GM19193 (cell line): ENCODE results near the gene GLIS1.

Source experiments
- POLR2A ChIP-seq: IDR thresholded peaks from 4 replicates; pipeline ENCODE4 v1.6.1; 2011; ENCODE audit not compliant: insufficient read depth, insufficient read length; ENCODE audit errors: extremely low read depth

Gene GLIS1

DNA sequence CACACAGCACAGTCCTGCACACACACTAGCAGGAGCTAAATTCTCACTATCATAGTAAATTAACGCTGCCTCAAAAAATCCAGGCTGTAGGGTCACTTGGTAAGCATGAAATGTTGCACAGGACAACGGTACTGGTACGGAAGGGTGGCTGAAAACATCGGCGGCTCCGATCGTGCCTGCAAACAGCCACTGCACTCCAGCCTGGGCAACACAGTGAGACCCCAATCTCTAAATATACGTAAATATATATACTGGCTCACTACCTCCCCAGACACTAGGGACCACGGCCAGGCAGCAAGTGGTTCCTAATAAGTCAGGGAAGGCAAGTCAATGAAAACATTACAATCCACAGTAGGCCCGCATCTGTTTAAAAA, 44.3 kb downstream of the GLIS1 start:
- no peak for TF ChIP-seq POLR2A

DNA sequence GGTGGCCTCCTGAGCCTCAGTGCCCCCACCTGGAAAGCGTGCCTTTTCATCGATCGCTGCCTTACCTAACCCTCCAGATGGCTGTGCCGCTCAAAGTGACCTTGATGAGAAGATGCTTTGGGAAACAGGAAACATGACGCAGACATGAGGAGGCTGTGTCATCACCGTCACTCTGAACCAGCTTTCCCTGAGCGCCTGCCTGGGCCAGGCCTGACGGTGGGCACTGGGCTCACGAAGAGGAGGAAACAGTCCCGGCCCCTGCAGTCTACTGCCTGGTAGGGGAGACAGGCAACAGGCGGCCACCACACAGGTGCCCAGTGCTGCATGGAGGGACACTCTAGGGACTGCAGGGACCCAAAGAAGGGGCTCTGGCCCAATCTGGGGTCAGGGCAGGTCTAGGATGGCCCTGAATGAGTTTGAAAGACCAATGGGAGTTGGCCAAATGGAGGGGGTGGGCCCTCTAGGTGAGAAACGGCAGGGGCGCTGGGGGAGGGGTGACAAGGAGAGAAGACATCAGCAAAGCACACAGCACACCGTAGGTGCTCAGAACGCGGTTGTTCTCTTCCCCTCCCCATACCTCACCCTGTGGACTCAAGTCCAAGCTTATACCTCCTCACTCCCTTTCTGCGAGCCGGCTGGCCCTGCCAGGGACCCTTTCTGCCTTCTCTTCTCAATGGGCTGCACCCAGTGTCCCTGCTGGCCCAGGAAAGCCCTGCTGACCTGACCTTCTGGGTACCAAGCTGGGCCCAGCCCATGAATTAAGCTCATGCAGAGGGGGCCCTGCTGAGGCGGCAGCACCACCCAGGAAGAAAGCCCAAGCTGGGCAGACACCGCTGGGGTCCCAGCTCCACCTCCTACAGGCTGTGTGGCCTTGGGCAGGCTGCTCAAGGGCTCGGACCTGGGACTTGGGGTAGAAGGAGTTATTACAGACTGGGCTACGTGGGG, 44.9 kb downstream of the GLIS1 start:
- TF ChIP-seq POLR2A: no peak

DNA sequence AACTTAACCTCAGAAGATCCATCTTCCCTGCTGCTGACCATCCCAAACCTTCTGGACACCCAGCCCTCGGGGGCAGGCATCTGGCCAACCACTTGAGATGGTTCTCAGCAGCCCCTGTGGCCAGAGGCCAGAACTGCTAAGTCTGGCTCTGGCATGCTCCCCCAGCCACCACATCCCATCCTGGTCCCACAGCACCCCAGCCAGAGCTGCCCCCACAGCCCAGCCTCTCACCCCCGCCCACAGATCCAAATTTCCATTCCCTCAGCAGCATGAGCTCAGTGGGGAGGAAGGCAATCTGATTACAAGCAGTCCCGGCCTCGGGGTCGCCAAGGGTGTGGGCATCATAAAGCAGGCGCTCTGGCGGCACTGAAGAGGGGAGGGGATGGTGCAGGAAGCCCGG, 45.6 kb downstream of the GLIS1 start:
- no peak for TF ChIP-seq POLR2A

DNA sequence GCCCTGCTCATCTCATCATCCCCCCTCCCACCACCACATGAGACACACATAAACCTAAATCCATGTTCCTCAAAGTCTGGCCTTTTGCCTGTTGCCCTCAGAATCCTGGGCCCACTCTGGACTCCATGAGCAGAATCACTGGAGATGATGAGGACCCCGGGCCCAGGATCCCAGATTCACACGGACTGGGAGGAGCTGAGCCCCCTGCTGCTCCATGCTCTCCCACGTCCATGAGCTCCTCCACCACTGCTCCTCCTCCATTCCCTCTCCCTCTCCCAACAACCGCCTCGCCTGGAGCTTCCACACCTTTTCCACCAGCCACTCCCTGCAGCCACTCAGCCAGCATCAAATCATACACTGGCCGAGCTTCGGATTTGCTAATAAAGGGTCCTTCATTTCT, 47.6 kb downstream of the GLIS1 start:
- TF ChIP-seq POLR2A: no peak

DNA sequence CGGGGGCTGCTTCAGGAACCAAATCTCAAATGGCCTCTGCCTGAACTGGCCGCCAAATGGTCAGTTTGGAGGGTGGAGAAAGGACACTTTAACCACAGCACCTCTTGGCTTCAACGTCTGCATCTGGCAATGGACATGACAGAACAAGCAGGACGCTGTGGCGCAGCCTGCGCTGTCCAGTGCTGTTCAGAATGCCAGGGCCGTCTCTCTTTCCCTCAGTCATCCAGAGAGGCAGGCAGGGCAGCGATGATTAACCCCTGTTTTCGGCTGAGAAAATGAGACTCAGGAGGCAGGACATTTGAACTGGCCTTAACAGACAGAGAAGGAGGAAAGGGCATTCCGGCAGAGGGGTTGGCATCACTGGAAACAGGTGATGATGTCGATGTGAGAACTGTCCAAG, 48.6 kb downstream of the GLIS1 start:
- no peak for TF ChIP-seq POLR2A

DNA sequence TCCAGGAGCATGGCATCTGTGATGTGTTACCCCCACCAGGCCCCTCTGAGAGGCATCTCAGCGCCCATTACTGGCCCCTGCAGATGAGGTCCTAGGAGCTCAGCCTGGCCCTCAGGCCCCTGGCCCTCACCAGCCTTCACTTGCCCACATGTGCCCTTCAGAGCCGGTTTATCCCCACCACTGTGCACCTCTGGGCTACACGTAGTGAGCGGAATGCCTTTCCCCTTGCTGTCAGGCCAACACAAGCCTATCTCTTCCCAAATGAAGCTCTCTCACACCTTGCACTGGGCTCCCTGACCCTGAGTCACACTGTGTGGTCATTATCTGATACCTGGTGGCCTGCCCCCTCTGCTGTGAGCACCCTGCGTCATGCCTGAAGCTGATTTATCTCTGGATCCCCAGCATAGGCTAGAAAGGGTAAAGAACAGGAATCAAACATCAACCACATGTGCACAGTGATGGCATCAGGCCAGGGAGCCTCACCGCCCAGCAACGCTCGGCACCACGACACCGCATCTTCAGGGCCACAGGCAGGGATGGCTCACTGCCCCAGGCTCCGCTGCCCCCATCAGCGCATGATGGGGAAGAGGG, 49.1 kb downstream of the GLIS1 start:
- no peak for TF ChIP-seq POLR2A

DNA sequence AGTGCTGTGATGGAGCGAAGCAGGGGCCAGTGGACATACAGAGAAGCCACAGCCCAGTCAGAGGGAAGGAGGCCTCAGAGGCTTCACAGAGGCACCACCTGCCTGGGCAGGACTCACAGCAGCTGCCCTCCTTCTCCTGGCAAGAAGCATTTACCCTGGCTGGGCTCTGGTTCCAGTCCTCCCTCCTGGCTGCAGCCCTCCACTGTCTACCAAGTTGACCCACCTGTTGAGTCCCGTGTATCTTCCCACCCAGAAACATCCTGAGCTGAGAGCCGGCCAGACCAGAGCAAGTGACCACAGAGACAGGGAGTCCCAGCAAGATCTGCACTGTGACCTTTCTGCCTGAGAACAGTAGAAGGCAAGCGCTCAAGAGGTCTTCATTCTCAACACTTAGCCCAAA, 49.7 kb downstream of the GLIS1 start:
- no peak for TF ChIP-seq POLR2A

DNA sequence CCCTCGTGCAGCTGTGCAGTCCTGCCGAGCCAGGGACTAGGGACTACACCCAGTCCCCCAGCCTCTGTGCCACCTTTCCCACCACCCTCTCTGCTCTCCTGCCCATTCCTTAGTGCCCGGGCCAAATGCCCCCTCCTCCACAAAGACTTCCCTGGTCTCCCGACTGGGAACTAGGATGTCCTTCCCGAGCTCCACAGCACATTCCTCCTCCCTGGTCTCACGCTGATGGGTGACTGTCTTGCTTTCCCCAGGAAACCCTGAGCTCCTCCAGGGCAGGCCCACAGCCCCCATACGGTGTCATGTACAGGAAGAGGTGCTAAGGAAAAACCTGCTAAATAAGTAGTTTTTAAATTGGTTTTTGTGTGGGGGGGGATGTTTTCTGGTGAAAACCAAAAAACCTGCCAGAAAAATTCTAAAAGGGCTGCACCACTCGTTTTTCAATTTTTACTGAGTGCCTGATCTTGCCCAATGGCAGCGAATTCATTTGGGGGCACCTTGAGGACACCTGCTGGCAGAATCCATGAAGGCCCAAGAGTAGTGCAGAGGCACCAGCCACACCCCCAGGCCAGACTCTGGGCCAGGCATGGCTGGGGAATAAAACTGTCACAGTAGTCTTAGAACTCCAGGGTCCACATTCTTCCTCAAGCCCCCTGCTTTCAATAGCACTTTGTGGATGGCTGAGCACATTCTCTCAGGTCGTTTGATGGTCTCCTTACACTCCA, 50.4 kb downstream of the GLIS1 start:
- no peak for TF ChIP-seq POLR2A

DNA sequence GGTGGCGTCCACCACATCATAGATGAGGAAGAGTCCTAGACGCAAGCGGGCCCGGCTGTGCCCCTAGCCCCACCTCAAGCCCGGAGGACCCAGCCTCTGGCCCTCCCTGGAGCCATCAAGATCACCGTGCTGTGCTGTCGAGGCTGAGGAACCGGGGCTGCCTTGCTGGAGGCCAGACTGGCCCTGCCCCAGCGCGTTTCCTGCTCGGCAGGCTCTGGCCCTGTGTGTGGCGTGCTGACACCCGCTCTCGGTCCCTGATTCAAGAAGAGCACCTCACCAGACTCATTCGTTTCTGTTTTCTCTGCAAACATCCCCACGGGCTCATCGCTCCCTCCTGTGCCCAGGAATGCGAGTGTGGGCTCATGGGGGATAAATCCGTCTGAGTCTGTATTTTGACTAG, 51.1 kb downstream of the GLIS1 start:
- TF ChIP-seq POLR2A: no peak

DNA sequence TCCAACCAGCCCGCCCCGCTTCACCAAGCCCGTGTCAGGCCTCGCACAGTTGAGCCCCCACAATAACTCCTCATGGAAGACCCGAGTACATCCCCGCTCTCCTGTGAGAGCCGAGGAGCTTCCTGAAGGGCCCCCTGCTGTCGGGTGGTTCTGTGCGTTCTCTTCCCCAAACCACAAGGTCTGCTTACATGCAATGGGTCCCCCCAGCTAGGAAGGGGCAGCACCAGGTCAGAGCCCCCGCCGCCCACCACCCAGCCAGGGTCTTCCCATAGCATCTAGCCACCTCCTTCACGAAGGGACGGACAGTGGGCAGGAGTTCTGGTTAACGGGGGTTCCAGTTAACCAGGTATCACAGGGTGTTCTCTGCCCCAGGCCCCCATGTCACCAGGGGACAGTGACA, 51.5 kb downstream of the GLIS1 start:
- no peak for TF ChIP-seq POLR2A

DNA sequence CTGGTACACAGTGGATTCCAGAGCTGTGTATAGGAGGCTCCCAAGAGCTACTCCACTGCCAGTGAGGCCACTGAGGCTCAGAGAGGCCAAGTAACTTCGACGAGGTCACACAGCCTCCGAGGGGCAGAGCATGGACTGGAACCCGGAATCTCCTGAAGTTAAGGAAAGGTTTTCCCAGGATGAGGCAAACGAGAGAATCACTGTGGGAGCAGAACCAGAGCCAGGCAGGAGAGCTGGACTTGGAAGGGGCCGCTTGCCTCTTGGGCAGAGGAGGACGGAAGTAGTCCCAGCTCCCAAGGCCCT, 52.0 kb downstream of the GLIS1 start:
- no peak for TF ChIP-seq POLR2A

DNA sequence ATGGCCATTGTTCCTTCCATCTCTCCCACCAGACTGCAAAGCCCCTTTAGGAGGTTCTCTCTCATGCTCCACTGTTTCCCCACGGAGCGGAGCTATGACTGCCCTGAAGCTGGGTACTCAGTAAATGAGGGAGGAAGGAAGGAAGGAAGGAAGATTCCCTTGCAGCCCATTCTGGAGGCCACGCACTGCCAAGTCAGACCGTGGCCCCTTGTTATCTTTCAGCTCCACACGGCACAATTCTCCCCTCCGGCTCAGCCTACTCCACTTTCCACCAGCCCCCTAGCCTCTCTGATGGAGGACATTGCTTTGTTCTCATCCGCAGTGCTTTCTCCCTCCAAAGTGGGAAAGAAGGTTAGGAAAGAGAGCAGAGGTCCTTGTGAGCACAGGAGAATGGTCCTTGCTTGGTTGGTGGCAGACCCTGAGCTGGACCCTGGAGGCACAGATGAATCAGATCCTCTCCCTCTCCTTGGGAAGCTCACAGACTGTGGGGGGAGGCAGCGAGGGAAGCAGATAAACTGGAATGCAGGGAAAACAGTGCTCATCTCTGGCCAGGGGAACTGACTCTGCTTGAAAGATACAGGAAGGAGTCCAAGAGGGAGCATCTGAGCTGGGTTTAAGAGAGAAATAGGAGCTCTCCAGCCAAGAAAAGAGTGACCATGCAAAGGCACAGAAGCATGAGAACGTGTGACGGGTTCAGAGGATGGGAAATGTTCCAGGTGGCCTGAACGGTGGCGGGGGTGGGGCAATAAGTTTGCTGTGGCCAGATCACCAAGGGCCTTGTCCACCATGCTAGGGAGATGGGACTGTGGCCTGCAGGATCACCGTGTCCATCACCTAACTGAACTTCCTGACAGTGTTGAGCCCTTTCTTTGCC, 52.6 kb downstream of the GLIS1 start:
- no peak for TF ChIP-seq POLR2A

DNA sequence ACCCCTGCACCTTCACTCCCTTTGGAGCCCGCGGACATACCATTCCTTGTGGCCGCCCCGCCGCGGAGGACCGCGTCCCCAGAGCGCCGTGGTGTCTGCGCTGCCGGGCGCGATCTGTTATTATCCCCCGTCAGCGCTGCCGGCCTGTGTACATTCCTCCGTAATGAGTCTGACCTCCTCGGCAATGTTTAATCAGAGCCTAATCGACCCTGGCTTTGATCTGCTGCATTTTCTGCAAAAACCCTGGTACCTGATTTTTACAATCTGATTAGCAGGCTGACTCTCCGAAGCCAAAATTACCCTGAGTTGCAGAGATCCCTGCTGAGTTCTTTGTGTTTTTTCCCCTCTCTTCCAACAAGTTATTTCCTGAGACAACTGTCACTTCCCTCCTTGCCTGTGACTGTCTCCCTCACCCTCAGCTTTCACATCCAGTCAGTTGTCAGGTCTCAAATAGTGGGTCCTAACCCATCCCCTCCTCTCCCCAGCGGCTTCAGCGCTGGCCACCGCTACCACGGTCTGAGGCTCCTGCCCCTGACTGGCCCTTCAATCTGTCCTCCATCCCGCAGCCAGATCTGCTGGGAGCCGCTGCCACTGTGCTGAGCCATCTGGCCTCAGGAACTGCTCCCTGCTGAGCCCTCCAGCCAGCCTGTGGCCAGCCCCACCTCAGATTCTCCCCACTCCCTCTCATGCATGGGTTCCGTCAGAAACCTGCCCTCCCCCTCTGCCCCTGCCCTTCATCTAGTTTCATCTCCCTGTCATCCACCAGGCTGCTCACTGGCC, 53.5 kb downstream of the GLIS1 start:
- TF ChIP-seq POLR2A: no peak

DNA sequence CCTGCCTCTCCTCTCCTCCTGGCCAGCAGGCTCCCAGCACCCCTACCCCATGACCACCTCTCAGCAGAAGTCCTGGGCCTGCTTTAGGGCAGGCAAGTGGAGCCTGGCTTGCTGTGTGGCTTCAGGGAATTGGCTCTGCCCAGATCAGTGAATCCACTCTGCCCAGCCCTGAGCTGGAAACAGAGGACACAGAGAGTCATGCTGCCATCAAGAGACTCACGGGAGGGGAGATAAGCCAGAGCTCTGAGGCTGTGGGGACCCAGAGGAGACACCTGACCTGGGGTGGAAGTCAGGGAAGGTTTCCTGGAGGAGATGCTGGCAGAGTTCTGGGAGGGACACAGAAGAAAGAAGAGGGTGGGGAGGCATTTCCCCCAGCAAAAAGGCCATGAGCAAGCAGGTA, 54.2 kb downstream of the GLIS1 start:
- no peak for TF ChIP-seq POLR2A
